Progenitor cell of endocrine pancreas (in vitro differentiated cells): ENCODE results near the gene REM2. TPM values are rescaled to one million over a fixed set of nuclear protein-coding genes. Genes with fewer than 3 reads are reported as not detected.

Experiments
- DNase-seq: peaks from one replicate; pipeline ENCODE4 v3.0.0; 2021; ENCODE audit warnings: low spot score; ENCODE audit not compliant: unreplicated experiment
- H3K27ac Mint-ChIP-seq: 2 replicates; pipeline ENCODE4 v1.8.0; 2021; ENCODE audit warnings: mild to moderate bottlenecking, moderate library complexity, mixed read lengths
- H3K27me3 Mint-ChIP-seq: 2 replicates; pipeline ENCODE4 v1.8.0; 2021; ENCODE audit warnings: mixed read lengths
- H3K36me3 Mint-ChIP-seq: 2 replicates; pipeline ENCODE4 v1.8.0; 2022; ENCODE audit warnings: mixed read lengths; ENCODE audit not compliant: insufficient read depth
- H3K4me1 Mint-ChIP-seq: 2 replicates; pipeline ENCODE4 v1.8.0; 2021; ENCODE audit warnings: low read depth, mixed read lengths
- H3K4me3 Mint-ChIP-seq: 2 replicates; pipeline ENCODE4 v1.8.0; 2021; ENCODE audit warnings: low read depth, mild to moderate bottlenecking, moderate library complexity, mixed read lengths
- H3K9me3 Mint-ChIP-seq: 2 replicates; pipeline ENCODE4 v1.8.0; 2021; ENCODE audit warnings: low read depth, mixed read lengths
- CTCF ChIP-seq: fragments of 200-600 bp; sonication (generic); IDR thresholded peaks from one replicate; pipeline ENCODE4 v1.5.0; 2021; ENCODE audit warnings: antibody characterized with exemption, mild to moderate bottlenecking; ENCODE audit not compliant: unreplicated experiment
- total RNA-seq: library from RNA; stranded (reverse); gene quantifications from 2 replicates; pipeline ENCODE4 v1.2.1, GENCODE V29; 2021

REM2 gene
- total RNA-seq, 1 donor from 2014 or later = 11.3 TPM

GRCh38 chr14:22932146-22932545, 49.1 kb downstream of the REM2 start:
- H3K36me3 Mint-ChIP-seq = peaks cover 1% of the 10 kb centered on the region
- peaks cover 27% of the 10 kb centered on the region for H3K4me1 Mint-ChIP-seq
- H3K27me3 Mint-ChIP-seq = no peaks in the 10 kb centered on the region
- no peak overlapping the region for H3K4me3 Mint-ChIP-seq
- no peak for TF ChIP-seq CTCF
- no peak overlapping the region for H3K27ac Mint-ChIP-seq
- DNase-seq = no peak
- H3K9me3 Mint-ChIP-seq = no peaks in the 10 kb centered on the region

GRCh38 chr14:22935156-22935555, 52.1 kb downstream of the REM2 start:
- no peak overlapping the region for H3K27ac Mint-ChIP-seq
- no peaks in the 10 kb centered on the region for H3K36me3 Mint-ChIP-seq
- no peak for DNase-seq
- H3K4me3 Mint-ChIP-seq = no peak overlapping the region
- peaks cover 20% of the 10 kb centered on the region for H3K4me1 Mint-ChIP-seq
- H3K9me3 Mint-ChIP-seq = no peaks in the 10 kb centered on the region
- no peaks in the 10 kb centered on the region for H3K27me3 Mint-ChIP-seq
- TF ChIP-seq CTCF = no peak

Other genes with a start within 250 kb of the REM2 start
- not detected in 2 replicates for gene OR6J1, start 238.9 kb upstream of the REM2 start, total RNA-seq
- gene OXA1L, start 116.5 kb upstream of the REM2 start, total RNA-seq = 114 and 122 TPM in 2 replicates
- gene SLC7A7, start 67.8 kb upstream of the REM2 start, total RNA-seq = 6.7 and 7.7 TPM in 2 replicates
- gene MRPL52, start 53.3 kb upstream of the REM2 start, total RNA-seq = 113 and 121 TPM in 2 replicates
- 198 and 209 TPM in 2 replicates for gene MMP14, start 46.6 kb upstream of the REM2 start, total RNA-seq
- 39.8 and 43.1 TPM in 2 replicates for gene LRP10, start 11.5 kb upstream of the REM2 start, total RNA-seq
- gene RBM23, start 35.9 kb downstream of the REM2 start, total RNA-seq = 110 and 118 TPM in 2 replicates
- gene PRMT5, start 46.2 kb downstream of the REM2 start, total RNA-seq = 104 and 111 TPM in 2 replicates
- gene HAUS4, start 73.9 kb downstream of the REM2 start, total RNA-seq = 36.6 and 39.1 TPM in 2 replicates
- 97.1 and 104 TPM in 2 replicates for gene AJUBA, start 99.3 kb downstream of the REM2 start, total RNA-seq
- 14.4 and 15.4 TPM in 2 replicates for gene C14orf93, start 126.9 kb downstream of the REM2 start, total RNA-seq
- gene PSMB5, start 151.7 kb downstream of the REM2 start, total RNA-seq = 156 and 165 TPM in 2 replicates
- not detected in 2 replicates for gene PSMB11, start 159.0 kb downstream of the REM2 start, total RNA-seq
- gene CDH24, start 174.3 kb downstream of the REM2 start, total RNA-seq = 23.7 and 25.1 TPM in 2 replicates
- gene ACIN1, start 211.9 kb downstream of the REM2 start, total RNA-seq = 439 and 458 TPM in 2 replicates
- 42.2 and 45.8 TPM in 2 replicates for gene C14orf119, start 212.3 kb downstream of the REM2 start, total RNA-seq
- gene CIROP, start 221.8 kb downstream of the REM2 start, total RNA-seq = not detected in 2 replicates
- gene CEBPE, start 236.0 kb downstream of the REM2 start, total RNA-seq = not detected in 2 replicates